ENCODE measurements around the gene TPD52L2.
A peak's percentile ranks its signal among the peaks of the same experiment; 100 is the strongest.

TPD52L2 gene

DNA sequence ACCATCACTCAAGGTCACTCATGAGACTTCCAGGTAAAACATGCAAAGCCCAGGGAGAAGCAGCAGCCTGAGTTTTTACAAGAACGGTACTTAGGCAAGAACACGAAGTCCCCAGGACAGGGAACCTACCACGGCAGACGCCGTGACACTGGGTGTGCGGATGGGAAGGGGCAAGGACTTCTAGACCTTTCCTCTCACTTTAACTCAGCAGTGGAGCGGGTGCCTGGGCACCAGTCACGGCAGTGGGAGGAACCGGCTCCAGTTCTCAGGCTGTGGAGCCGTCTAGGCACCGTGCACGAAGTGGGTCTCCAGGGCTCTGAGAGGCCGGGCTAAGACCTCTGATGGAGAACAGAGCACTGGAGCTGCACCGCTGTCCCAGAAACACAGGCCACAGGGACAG is 36.5 kb upstream of the TPD52L2 start:
- Histone ChIP-seq H3K4me1 (ENCODE audit: control insufficient read depth, insufficient read depth, low read length) (0 out of 2 replicates have a peak, but pooled peaks cover 1% of the 10 kb centered on the region), H3K27me3 (ENCODE audit: control insufficient read depth, insufficient read depth, low read length) (peaks cover 5% of the 10 kb centered on the region; the same call in 1 of the 2 replicates)

DNA sequence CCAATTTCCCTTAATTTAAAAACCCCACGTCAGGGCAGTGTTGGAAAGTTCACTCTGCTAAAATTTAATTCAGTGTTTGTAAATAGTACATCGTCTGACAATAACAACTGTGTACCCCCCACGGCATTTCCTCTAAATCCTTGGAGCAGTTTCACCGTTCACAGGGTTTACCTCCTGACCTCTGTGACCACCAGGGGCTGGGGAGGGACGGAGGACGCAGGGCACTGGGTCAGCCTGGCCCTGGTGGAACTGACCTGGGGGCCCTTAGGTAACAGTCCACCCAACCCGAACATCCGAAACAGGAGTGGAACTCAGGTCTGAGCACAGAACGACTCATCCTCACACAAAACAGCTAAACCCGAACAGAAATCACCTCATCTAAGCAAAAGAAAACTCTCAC is 36.1 kb upstream of the TPD52L2 start:
- Histone ChIP-seq H3K9me3 (ENCODE audit: control insufficient read depth, insufficient read depth, low read length) (no peaks in the 10 kb centered on the region), H3K4me1 (ENCODE audit: control insufficient read depth, insufficient read depth, low read length) (0 out of 2 replicates have a peak, but pooled peaks cover 1% of the 10 kb centered on the region), H3K4me3 (ENCODE audit: low read length) (no peak overlapping the region), H3K36me3 (ENCODE audit: control insufficient read depth, insufficient read depth, low read length) (no peaks in the 10 kb centered on the region), H3K27ac (ENCODE audit: low read length) (no peak overlapping the region), H3K27me3 (ENCODE audit: control insufficient read depth, insufficient read depth, low read length) (peaks cover 5% of the 10 kb centered on the region; the same call in 1 of the 2 replicates)
- WGBS (ENCODE audit: insufficient coverage, insufficient read length) = no CpG with 5 or more reads among the region's 10 CpGs
- no peak for DNase-seq (ENCODE audit: low read depth, low spot score)

More for the DNA sequence above, 36.5 kb upstream of the TPD52L2 start:
- WGBS (ENCODE audit: insufficient coverage, insufficient read length) = no CpG with 5 or more reads among the region's 14 CpGs
- Histone ChIP-seq H3K27ac (ENCODE audit: low read length) (no peak overlapping the region), H3K9me3 (ENCODE audit: control insufficient read depth, insufficient read depth, low read length) (no peaks in the 10 kb centered on the region), H3K4me3 (ENCODE audit: low read length) (no peak overlapping the region), H3K36me3 (ENCODE audit: control insufficient read depth, insufficient read depth, low read length) (no peaks in the 10 kb centered on the region; the same call in 1 of the 2 replicates)
- no peak for DNase-seq (ENCODE audit: low read depth, low spot score)

DNA sequence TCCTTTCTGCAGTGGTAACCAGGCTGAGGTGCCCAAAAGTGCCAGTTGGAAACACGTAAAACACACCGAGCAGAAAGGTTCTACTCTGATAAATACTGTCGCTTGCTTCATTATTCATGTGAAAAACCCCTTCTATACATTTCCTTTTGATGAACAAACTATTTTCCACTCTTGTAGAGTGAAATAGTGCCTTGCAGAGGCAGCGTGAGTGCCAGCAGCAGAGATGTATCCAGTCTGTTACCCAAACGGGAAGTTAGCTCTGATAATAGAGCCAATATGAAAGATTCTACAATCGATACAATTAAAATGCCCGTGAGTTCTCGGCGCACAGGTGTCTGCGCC is 35.5 kb upstream of the TPD52L2 start:
- Histone ChIP-seq H3K4me1 (ENCODE audit: control insufficient read depth, insufficient read depth, low read length) (peaks cover 4% of the 10 kb centered on the region), H3K27me3 (ENCODE audit: control insufficient read depth, insufficient read depth, low read length) (peaks cover 5% of the 10 kb centered on the region; the same call in 1 of the 2 replicates), H3K36me3 (ENCODE audit: control insufficient read depth, insufficient read depth, low read length) (no peaks in the 10 kb centered on the region), H3K27ac (ENCODE audit: low read length) (no peak overlapping the region), H3K4me3 (ENCODE audit: low read length) (peak overlapping the region; percentile 56; the same call in 1 of the 2 replicates), H3K9me3 (ENCODE audit: control insufficient read depth, insufficient read depth, low read length) (no peaks in the 10 kb centered on the region)
- WGBS (ENCODE audit: insufficient coverage, insufficient read length) = no CpG with 5 or more reads among the region's 10 CpGs
- DNase-seq (ENCODE audit: low read depth, low spot score) = no peak

DNA sequence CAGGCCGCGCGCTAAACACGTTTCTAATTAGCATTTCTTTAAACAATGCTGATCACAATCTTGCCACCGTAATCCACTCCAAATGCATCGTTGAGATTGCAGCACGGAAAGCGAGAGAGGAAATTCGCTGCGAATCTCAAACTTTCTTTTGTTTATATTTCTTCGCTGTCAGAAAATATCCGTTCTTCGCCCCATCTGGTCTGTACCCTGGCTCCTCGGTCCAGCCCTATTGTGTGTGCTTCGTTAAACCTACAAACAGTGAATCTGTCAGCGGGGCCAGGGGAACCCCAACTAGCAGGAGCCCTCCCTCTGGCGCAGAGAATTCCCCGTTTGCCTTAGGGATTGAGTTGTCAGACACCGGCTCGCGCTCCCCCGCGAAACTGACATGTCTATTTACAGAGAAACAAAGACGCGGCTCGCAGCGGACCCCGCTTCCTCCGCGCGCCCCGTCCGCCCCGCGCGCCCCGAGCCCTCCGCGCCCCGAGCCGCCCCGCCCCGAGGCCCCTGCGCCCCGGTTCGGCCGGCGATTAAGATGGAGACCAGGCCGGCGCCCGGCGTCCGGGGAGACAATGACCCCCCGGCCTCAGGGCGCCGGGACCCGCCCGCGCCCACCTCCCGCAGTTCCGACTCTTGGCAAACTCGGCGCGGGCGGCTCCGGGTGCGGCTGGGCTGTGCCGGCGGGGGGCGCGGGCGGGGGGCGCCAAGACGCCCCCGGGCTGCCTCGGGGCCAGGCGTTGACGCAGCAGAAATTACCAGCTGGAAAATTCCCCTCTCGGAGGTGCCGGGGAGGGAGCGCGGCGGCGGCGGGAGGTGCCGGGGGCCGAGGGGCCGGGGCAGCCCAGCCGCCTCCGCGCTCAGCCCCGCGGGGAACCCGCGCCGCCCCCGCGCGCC is 34.9 kb upstream of the TPD52L2 start:
- H3K4me1 ChIP-seq (ENCODE audit: control insufficient read depth, insufficient read depth, low read length) = peaks cover 7% of the 10 kb centered on the region
- no CpG with 5 or more reads among the region's 99 CpGs for WGBS (ENCODE audit: insufficient coverage, insufficient read length)
- H3K4me3 ChIP-seq (ENCODE audit: low read length) = peak overlapping the region; percentile 56; the same call in 1 of the 2 replicates
- no peak overlapping the region for H3K27ac ChIP-seq (ENCODE audit: low read length)
- no peaks in the 10 kb centered on the region for H3K9me3 ChIP-seq (ENCODE audit: control insufficient read depth, insufficient read depth, low read length)
- DNase-seq (ENCODE audit: low read depth, low spot score) = no peak
- H3K27me3 ChIP-seq (ENCODE audit: control insufficient read depth, insufficient read depth, low read length) = peaks cover 5% of the 10 kb centered on the region; the same call in 1 of the 2 replicates
- H3K36me3 ChIP-seq (ENCODE audit: control insufficient read depth, insufficient read depth, low read length) = no peaks in the 10 kb centered on the region

DNA sequence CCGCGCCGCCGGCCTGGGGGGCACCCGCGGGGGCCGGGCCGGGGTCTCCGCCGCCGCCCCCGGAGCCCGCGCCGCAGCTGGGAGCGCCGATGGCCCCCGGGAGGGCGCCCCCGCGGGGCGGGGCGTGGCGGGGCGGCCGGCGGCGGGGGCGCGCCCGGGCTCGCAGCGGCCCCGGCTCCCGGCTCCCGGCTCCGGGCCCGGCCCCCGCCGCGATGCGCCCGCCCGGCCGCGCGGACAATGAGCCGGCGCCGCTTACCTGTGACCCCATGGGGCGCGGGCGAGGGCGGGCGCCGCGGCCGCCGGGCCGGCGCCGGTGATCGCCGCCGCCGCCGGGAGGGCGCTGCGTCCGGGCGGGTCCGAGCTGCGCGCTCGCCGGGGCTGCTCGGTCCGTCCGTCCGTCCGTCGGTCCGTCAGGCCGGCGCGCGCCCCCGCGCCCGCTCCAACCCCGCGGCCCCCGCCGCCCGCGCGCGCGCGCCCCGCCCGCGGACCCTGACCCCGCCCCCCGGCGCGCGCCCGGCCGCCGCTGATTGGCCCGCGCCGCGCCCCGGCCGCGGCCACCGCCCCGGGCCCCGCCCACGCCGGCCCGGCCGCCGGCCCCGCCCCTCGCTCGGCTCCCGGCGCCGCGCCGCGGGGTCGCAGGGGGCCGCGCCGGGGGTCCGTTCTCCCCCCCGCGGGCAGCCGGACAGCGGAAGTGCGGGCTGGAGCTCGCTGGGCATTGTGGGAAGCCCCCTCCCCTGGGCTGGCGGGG is 34.1 kb upstream of the TPD52L2 start, which contains the start of gene ZBTB46:
Gene ZBTB46, minus strand, starts transcription at position 424 of the 748 bp plus-strand sequence. CDS start 40,507 bp downstream, outside the sequence.
- Histone ChIP-seq H3K36me3 (ENCODE audit: control insufficient read depth, insufficient read depth, low read length) (no peaks in the 10 kb centered on the region), H3K27ac (ENCODE audit: low read length) (no peak within 1 kb of the TSS), H3K4me3 (ENCODE audit: low read length) (peak within 1 kb of the TSS; percentile 62; the same call in 1 of the 2 replicates), H3K9me3 (ENCODE audit: control insufficient read depth, insufficient read depth, low read length) (no peaks in the 10 kb centered on the region), H3K27me3 (ENCODE audit: control insufficient read depth, insufficient read depth, low read length) (peaks cover 5% of the 10 kb centered on the region; the same call in 1 of the 2 replicates), H3K4me1 (ENCODE audit: control insufficient read depth, insufficient read depth, low read length) (peaks cover 10% of the 10 kb centered on the region)
- no CpG with 5 or more reads among the region's 147 CpGs for WGBS (ENCODE audit: insufficient coverage, insufficient read length)
- no peak for DNase-seq (ENCODE audit: low read depth, low spot score)

DNA sequence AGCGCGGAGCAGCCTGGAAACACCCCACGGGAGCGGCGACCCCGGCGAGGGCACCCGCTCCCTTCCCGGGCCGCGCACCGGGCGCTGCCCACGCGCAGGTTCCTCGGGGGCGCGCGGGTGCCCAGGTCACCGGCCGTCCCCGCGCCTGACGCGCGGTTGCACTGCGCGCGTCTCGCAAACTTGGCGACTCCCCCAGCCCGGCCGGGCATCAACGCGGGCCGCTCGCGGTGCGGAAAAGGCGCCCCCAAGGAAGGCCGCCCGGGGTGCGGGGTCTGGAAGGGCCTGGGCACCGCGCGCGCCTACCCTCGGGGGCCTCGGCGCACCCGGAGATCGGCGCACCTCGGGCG is 33.5 kb upstream of the TPD52L2 start:
- WGBS (ENCODE audit: insufficient coverage, insufficient read length) = no CpG with 5 or more reads among the region's 55 CpGs
- Histone ChIP-seq H3K4me1 (ENCODE audit: control insufficient read depth, insufficient read depth, low read length) (peaks cover 10% of the 10 kb centered on the region), H3K4me3 (ENCODE audit: low read length) (peak overlapping the region; percentile 62; the same call in 1 of the 2 replicates)

DNA sequence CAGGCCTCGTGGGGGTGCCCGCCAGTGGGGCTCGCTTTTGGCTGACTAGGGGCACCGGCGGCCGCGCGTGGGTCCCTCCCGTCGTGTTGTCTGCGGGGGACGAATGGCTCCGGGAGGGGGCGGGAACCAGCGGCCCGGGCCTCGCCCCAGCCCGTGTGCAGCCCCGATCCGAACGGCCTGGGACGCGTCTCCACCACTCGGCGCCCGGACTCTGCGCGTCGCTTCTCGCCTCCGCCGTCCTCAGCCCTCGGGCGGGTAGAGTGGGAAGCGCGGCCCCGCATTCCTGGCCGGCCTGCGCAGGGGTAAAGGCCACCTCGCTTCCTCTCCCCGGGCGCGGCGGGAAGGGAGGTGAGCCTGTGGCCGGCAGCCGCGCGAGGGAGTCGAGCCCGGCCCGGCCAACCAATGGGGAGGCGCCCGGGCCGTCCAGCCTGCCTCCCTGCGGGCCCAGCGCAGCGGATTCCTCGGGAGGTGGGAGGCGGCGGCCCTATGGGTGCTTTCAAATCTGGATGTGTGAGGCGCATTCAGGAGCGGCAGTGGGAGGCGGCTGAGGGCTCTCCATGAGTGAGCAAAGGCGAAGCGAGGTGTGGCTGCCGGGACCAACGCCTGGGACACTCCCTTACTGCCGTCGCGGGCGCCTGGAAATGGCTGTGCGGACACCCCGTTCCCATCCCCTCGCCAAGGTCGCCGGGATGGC is 32.9 kb upstream of the TPD52L2 start:
- H3K4me3 ChIP-seq (ENCODE audit: low read length) = peak overlapping the region; percentile 62; the same call in 1 of the 2 replicates
- H3K27me3 ChIP-seq (ENCODE audit: control insufficient read depth, insufficient read depth, low read length) = peaks cover 5% of the 10 kb centered on the region; the same call in 1 of the 2 replicates
- no peak overlapping the region for H3K27ac ChIP-seq (ENCODE audit: low read length)
- no peak for DNase-seq (ENCODE audit: low read depth, low spot score)
- no CpG with 5 or more reads among the region's 76 CpGs for WGBS (ENCODE audit: insufficient coverage, insufficient read length)
- H3K36me3 ChIP-seq (ENCODE audit: control insufficient read depth, insufficient read depth, low read length) = no peaks in the 10 kb centered on the region
- peaks cover 10% of the 10 kb centered on the region for H3K4me1 ChIP-seq (ENCODE audit: control insufficient read depth, insufficient read depth, low read length)
- H3K9me3 ChIP-seq (ENCODE audit: control insufficient read depth, insufficient read depth, low read length) = no peaks in the 10 kb centered on the region

More for the DNA sequence above, 33.5 kb upstream of the TPD52L2 start:
- Histone ChIP-seq H3K27ac (ENCODE audit: low read length) (no peak overlapping the region), H3K36me3 (ENCODE audit: control insufficient read depth, insufficient read depth, low read length) (no peaks in the 10 kb centered on the region), H3K9me3 (ENCODE audit: control insufficient read depth, insufficient read depth, low read length) (no peaks in the 10 kb centered on the region), H3K27me3 (ENCODE audit: control insufficient read depth, insufficient read depth, low read length) (peaks cover 5% of the 10 kb centered on the region; the same call in 1 of the 2 replicates)
- DNase-seq (ENCODE audit: low read depth, low spot score) = no peak

DNA sequence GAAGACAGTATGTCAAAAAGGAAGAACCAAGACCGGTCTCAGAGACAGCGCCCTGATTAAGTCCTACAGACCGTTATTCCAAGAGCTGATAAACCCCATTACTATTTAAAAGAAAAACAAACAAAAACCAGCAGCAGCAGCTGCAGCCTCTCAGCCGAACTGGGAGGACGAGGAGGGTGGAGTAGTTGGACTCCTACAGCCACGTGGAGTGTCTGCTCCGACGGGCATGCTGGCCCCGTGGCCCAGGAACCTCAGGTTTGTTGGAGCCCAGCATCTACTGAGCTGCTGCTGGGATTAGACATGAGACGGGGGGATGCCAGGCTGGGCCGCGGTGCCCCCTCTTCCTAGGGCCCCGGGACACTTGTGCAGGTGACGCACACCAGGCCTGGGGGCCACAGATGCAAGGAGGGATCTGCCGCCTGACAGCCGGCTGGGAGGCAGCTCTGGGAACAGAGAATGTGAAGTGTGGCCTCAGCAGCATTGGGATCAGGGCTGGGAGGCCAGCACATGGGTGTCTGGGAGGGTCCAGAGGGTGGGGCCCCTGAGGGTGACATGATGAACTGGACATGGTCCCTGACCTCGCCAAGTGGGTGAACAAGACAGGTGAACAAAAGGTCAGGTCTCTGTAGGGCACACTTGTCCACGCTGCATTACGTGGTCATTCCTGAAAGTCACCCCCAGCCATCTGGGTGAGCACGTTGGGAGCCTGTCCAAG is 31.1 kb upstream of the TPD52L2 start:
- Histone ChIP-seq H3K9me3 (ENCODE audit: control insufficient read depth, insufficient read depth, low read length) (no peaks in the 10 kb centered on the region), H3K4me3 (ENCODE audit: low read length) (no peak overlapping the region), H3K27me3 (ENCODE audit: control insufficient read depth, insufficient read depth, low read length) (peaks cover 5% of the 10 kb centered on the region; the same call in 1 of the 2 replicates), H3K27ac (ENCODE audit: low read length) (no peak overlapping the region), H3K4me1 (ENCODE audit: control insufficient read depth, insufficient read depth, low read length) (peaks cover 10% of the 10 kb centered on the region), H3K36me3 (ENCODE audit: control insufficient read depth, insufficient read depth, low read length) (no peaks in the 10 kb centered on the region)
- no peak for DNase-seq (ENCODE audit: low read depth, low spot score)
- no CpG with 5 or more reads among the region's 20 CpGs for WGBS (ENCODE audit: insufficient coverage, insufficient read length)

DNA sequence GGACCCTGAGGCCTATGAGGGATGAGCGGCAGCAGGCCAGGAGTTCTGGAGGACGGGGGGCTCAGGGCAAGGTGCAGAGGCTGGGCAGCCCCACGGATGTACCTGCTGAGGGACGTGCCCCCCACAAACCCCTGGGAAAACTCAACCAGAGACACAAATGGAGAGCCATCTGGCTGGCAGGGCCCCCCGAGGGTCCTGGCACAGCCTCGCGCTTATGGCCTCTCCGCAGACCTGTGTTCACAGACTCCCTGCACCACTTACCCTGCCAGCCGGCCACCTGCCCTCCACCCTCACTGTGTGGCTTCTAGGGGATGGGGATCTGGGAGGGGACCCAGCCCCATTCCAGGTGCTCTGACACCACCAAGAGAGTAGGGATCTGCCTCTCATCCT is 30.6 kb upstream of the TPD52L2 start:
- Histone ChIP-seq H3K4me3 (ENCODE audit: low read length) (no peak overlapping the region), H3K4me1 (ENCODE audit: control insufficient read depth, insufficient read depth, low read length) (peaks cover 10% of the 10 kb centered on the region), H3K27me3 (ENCODE audit: control insufficient read depth, insufficient read depth, low read length) (peaks cover 5% of the 10 kb centered on the region; the same call in 1 of the 2 replicates), H3K9me3 (ENCODE audit: control insufficient read depth, insufficient read depth, low read length) (no peaks in the 10 kb centered on the region), H3K36me3 (ENCODE audit: control insufficient read depth, insufficient read depth, low read length) (no peaks in the 10 kb centered on the region), H3K27ac (ENCODE audit: low read length) (no peak overlapping the region)
- no peak for DNase-seq (ENCODE audit: low read depth, low spot score)
- no CpG with 5 or more reads among the region's 9 CpGs for WGBS (ENCODE audit: insufficient coverage, insufficient read length)

Measured in iPS DF 6.9 (cell line).